Measurements from ENCODE around the gene ADAP1. TPM values are rescaled to one million over a fixed set of nuclear protein-coding genes. Genes with fewer than 3 reads are reported as not detected.

ADAP1 gene
- total and polyA plus RNA-seq, 2 donors from 2014 or later = 36.4 to 48.2 TPM

- no peaks in the 10 kb centered on the region for H3K27me3 ChIP-seq (ENCODE audit: control insufficient read depth, insufficient read depth, low read length)
- no peaks in the 10 kb centered on the region for H3K9me3 ChIP-seq (ENCODE audit: control insufficient read depth in 2 of 3, insufficient read depth in 1 of 3, low read length in 3 of 3)
- H3K9ac ChIP-seq (ENCODE audit: low read length in 3 of 3) = no peak overlapping the region
- H3K27ac ChIP-seq (ENCODE audit: low read depth in 2 of 2, low read length in 2 of 2) = no peak overlapping the region
- FAIRE-seq = no peak
- intact Hi-C loops (cut with DNase I) = loop anchor here (10.0 kb wide), 1 partner anchor 87 kb away; no protein-coding TSS in a partner anchor
- no peak for TF ChIP-seq CTCF (IDR thresholded peaks at IDR 0.05; ENCODE audit: borderline replicate concordance, extremely low read depth, insufficient read depth)
- no peak for DNase-seq
- H3K4me1 ChIP-seq (ENCODE audit: control insufficient read depth in 2 of 3, insufficient read depth in 2 of 3, low read depth in 1 of 3, low read length in 3 of 3) = peaks cover 0 to 25% (median 18%) of the 10 kb centered on the region in 3 donors
- peaks cover 8 to 27% (median 16%) of the 10 kb centered on the region in 3 donors for H3K36me3 ChIP-seq (ENCODE audit: control insufficient read depth in 2 of 3, insufficient read depth in 3 of 3, low read length in 3 of 3)
- H3K4me3 ChIP-seq (ENCODE audit: low read length in 3 of 3) = no peak overlapping the region
These were observed 82.5 kb downstream of the ADAP1 start for GRCh38 chr7:871900-872537.

- intact Hi-C loops (cut with DNase I) = no loop called here
- FAIRE-seq (no peak), DNase-seq (no peak)
- no peak overlapping the region for H3K27ac ChIP-seq (ENCODE audit: low read depth in 2 of 2, low read length in 2 of 2)
- no peak overlapping the region for H3K4me3 ChIP-seq (ENCODE audit: low read length in 3 of 3)
- H3K9me3 ChIP-seq (ENCODE audit: control insufficient read depth in 2 of 3, insufficient read depth in 1 of 3, low read length in 3 of 3) = no peaks in the 10 kb centered on the region
- H3K9ac ChIP-seq (ENCODE audit: low read length in 3 of 3) = no peak overlapping the region
- H3K4me1 ChIP-seq (ENCODE audit: control insufficient read depth in 2 of 3, insufficient read depth in 2 of 3, low read depth in 1 of 3, low read length in 3 of 3) = peaks cover 0 to 26% (median 18%) of the 10 kb centered on the region in 3 donors
- H3K27me3 ChIP-seq (ENCODE audit: control insufficient read depth, insufficient read depth, low read length) = no peaks in the 10 kb centered on the region
- H3K36me3 ChIP-seq (ENCODE audit: control insufficient read depth in 2 of 3, insufficient read depth in 3 of 3, low read length in 3 of 3) = peaks cover 8 to 37% (median 21%) of the 10 kb centered on the region in 3 donors
- TF ChIP-seq CTCF (IDR thresholded peaks at IDR 0.05; ENCODE audit: borderline replicate concordance, extremely low read depth, insufficient read depth) = no peak
These were observed 85.1 kb downstream of the ADAP1 start for GRCh38 chr7:869348-869747.

- no peak for FAIRE-seq
- peak overlapping the region; percentile 95 to 97 for H3K27ac ChIP-seq (ENCODE audit: low read depth in 2 of 2, low read length in 2 of 2)
- no peak overlapping the region for H3K4me3 ChIP-seq (ENCODE audit: low read length in 3 of 3)
- H3K36me3 ChIP-seq (ENCODE audit: control insufficient read depth in 2 of 3, insufficient read depth in 3 of 3, low read length in 3 of 3) = peaks cover 5 to 39% (median 21%) of the 10 kb centered on the region in 3 donors
- H3K4me1 ChIP-seq (ENCODE audit: control insufficient read depth in 2 of 3, insufficient read depth in 2 of 3, low read depth in 1 of 3, low read length in 3 of 3) = peaks cover 0 to 18% (median 9%) of the 10 kb centered on the region in 3 donors
- peak overlapping the region in 1 of 3 donors; percentile 84 for H3K9ac ChIP-seq (ENCODE audit: low read length in 3 of 3)
- TF ChIP-seq CTCF (IDR thresholded peaks at IDR 0.05; ENCODE audit: borderline replicate concordance, extremely low read depth, insufficient read depth) = no peak
- intact Hi-C loops (cut with DNase I) = no loop called here
- H3K27me3 ChIP-seq (ENCODE audit: control insufficient read depth, insufficient read depth, low read length) = no peaks in the 10 kb centered on the region
- DNase-seq = peak in 1 of 5 donors; percentile 78
- H3K9me3 ChIP-seq (ENCODE audit: control insufficient read depth in 2 of 3, insufficient read depth in 1 of 3, low read length in 3 of 3) = no peaks in the 10 kb centered on the region
These were observed 86.3 kb downstream of the ADAP1 start for GRCh38 chr7:868189-868486.
